Midbrain (tissue), 1 donor: ENCODE measurements around the gene LRRC58.
"Not testable (repeated sequence)": the region's sequence is repeated elsewhere in the genome, so short reads cannot be mapped to it uniquely, and the experiment has no call there.

Experiments used
- DNase-seq: peaks from one replicate; lab custom pipeline; 2025; lab: John Stamatoyannopoulos, UW

LRRC58 gene

GRCh38 chr3:120339362-120339761 is 9.8 kb downstream of the LRRC58 start:
- no peak for DNase-seq

GRCh38 chr3:120338517-120338916 is 10.6 kb downstream of the LRRC58 start:
- no peak for DNase-seq

- no peak for DNase-seq
These were observed 16.5 kb downstream of the LRRC58 start for GRCh38 chr3:120332646-120333045.

- no peak for DNase-seq
These were observed 18.1 kb downstream of the LRRC58 start for GRCh38 chr3:120331076-120331475.

GRCh38 chr3:120326784-120327183 is 22.4 kb downstream of the LRRC58 start:
- no peak for DNase-seq

- no peak for DNase-seq
These were observed 25.0 kb downstream of the LRRC58 start for GRCh38 chr3:120324190-120324589.

GRCh38 chr3:120323761-120324160 is 25.4 kb downstream of the LRRC58 start:
- DNase-seq, result not testable (repeated sequence)

GRCh38 chr3:120311863-120312794 is 37.0 kb downstream of the LRRC58 start:
- no peak for DNase-seq

GRCh38 chr3:120306519-120307455 is 42.4 kb downstream of the LRRC58 start:
- no peak for DNase-seq

- DNase-seq, result no peak
These were observed 44.5 kb downstream of the LRRC58 start for GRCh38 chr3:120304616-120305015.

GRCh38 chr3:120302361-120302760 is 46.8 kb downstream of the LRRC58 start:
- DNase-seq, result no peak

GRCh38 chr3:120300971-120301370 is 48.2 kb downstream of the LRRC58 start:
- no peak for DNase-seq

- no peak for DNase-seq
These were observed 49.8 kb downstream of the LRRC58 start for GRCh38 chr3:120299403-120299802.

- DNase-seq, result no peak
These were observed 50.2 kb downstream of the LRRC58 start for GRCh38 chr3:120298996-120299395.

GRCh38 chr3:120291552-120291951 is 57.6 kb downstream of the LRRC58 start:
- not testable (repeated sequence) for DNase-seq

GRCh38 chr3:120289636-120290035 is 59.5 kb downstream of the LRRC58 start:
- no peak for DNase-seq

- DNase-seq, result no peak
These were observed 62.7 kb downstream of the LRRC58 start for GRCh38 chr3:120286465-120286864.

- DNase-seq, result no peak
These were observed 63.7 kb downstream of the LRRC58 start for GRCh38 chr3:120285508-120285841.

GRCh38 chr3:120284747-120285507 is 64.2 kb downstream of the LRRC58 start, which contains the start of gene GPR156:
TSS of gene GPR156 (minus strand) at chr3:120285222. CDS start at chr3:120244098, 41,124 bp downstream.
- DNase-seq, result no peak

- no peak for DNase-seq
These were observed 67.9 kb downstream of the LRRC58 start for GRCh38 chr3:120281261-120281660.

- no peak for DNase-seq
These were observed 68.6 kb downstream of the LRRC58 start for GRCh38 chr3:120280566-120280965.

- no peak for DNase-seq
These were observed 69.1 kb downstream of the LRRC58 start for GRCh38 chr3:120280026-120280425.
